Measurements from ENCODE around the gene NR2E1.

The NR2E1 gene

GRCh38 chr6:108119769-108120141 lies 46.1 kb upstream of the NR2E1 start:
- no peak for TF ChIP-seq CTCF (conservative IDR thresholded peaks at IDR 0.05; ENCODE audit: low read length)
- no peak overlapping the region for H3K4me3 ChIP-seq (ENCODE audit: low read length)
- DNase-seq (ENCODE audit: low read depth): no peak

GRCh38 chr6:108120311-108120710 lies 45.5 kb upstream of the NR2E1 start:
- TF ChIP-seq CTCF (conservative IDR thresholded peaks at IDR 0.05; ENCODE audit: low read length): no peak
- DNase-seq (ENCODE audit: low read depth): no peak
- H3K4me3 ChIP-seq (ENCODE audit: low read length): no peak overlapping the region

- no peak for DNase-seq (ENCODE audit: low read depth)
- TF ChIP-seq CTCF (conservative IDR thresholded peaks at IDR 0.05; ENCODE audit: low read length): no peak
- no peak overlapping the region for H3K4me3 ChIP-seq (ENCODE audit: low read length)
These were observed 44.2 kb upstream of the NR2E1 start for GRCh38 chr6:108121612-108122011.

- DNase-seq (ENCODE audit: low read depth): no peak
- TF ChIP-seq CTCF (conservative IDR thresholded peaks at IDR 0.05; ENCODE audit: low read length): no peak
- no peak overlapping the region for H3K4me3 ChIP-seq (ENCODE audit: low read length)
These were observed 42.3 kb upstream of the NR2E1 start for GRCh38 chr6:108123481-108123929.

- DNase-seq (ENCODE audit: low read depth): no peak
- no peak overlapping the region for H3K4me3 ChIP-seq (ENCODE audit: low read length)
- no peak for TF ChIP-seq CTCF (conservative IDR thresholded peaks at IDR 0.05; ENCODE audit: low read length)
These were observed 41.9 kb upstream of the NR2E1 start for GRCh38 chr6:108123946-108124345.

- H3K4me3 ChIP-seq (ENCODE audit: low read length): no peak overlapping the region
- no peak for TF ChIP-seq CTCF (conservative IDR thresholded peaks at IDR 0.05; ENCODE audit: low read length)
- no peak for DNase-seq (ENCODE audit: low read depth)
These were observed 38.8 kb upstream of the NR2E1 start for GRCh38 chr6:108127056-108127455.

GRCh38 chr6:108127826-108128225 lies 38.0 kb upstream of the NR2E1 start:
- no peak overlapping the region for H3K4me3 ChIP-seq (ENCODE audit: low read length)
- no peak for TF ChIP-seq CTCF (conservative IDR thresholded peaks at IDR 0.05; ENCODE audit: low read length)
- DNase-seq (ENCODE audit: low read depth): no peak
